Activated T-helper 17 cell treated with anti-CD3 and anti-CD28 coated beads, Interleukin-2, amount 50 U/mL, for 72 hours (primary cell): ENCODE results near the gene MYCT1. TPM values are rescaled to one million over a fixed set of nuclear protein-coding genes. Genes with fewer than 3 reads are reported as not detected.
"Not testable (repeated sequence)": the region's sequence is repeated elsewhere in the genome, so short reads cannot be mapped to it uniquely, and the experiment has no call there.

Experiments
- ATAC-seq: fragments of 150-1000 bp; cut with Tn5 transposase; replicated peaks from 2 replicates; pipeline ENCODE4 v1.10.0; 2021; ENCODE audit warnings: mild to moderate bottlenecking, moderate library complexity
- H3K27ac Mint-ChIP-seq: one replicate; pipeline ENCODE4 v1.8.0; 2022; ENCODE audit warnings: mixed read lengths
- H3K27me3 Mint-ChIP-seq: one replicate; pipeline ENCODE4 v1.8.0; 2022; ENCODE audit warnings: mixed read lengths
- H3K36me3 Mint-ChIP-seq: one replicate; pipeline ENCODE4 v1.8.0; 2022; ENCODE audit warnings: low read depth, mild to moderate bottlenecking, mixed read lengths
- H3K4me1 Mint-ChIP-seq: one replicate; pipeline ENCODE4 v1.8.0; 2022; ENCODE audit warnings: mixed read lengths
- H3K4me3 Mint-ChIP-seq: one replicate; pipeline ENCODE4 v1.8.0; 2022; ENCODE audit warnings: mild to moderate bottlenecking, mixed read lengths
- H3K9me3 Mint-ChIP-seq: one replicate; pipeline ENCODE4 v1.8.0; 2022; ENCODE audit warnings: mixed read lengths
- total RNA-seq, 2 donors: library from RNA; stranded (reverse); gene quantifications; one replicate each; pipeline ENCODE4 v1.2.3, GENCODE V29; 2022

The MYCT1 gene, protein sequence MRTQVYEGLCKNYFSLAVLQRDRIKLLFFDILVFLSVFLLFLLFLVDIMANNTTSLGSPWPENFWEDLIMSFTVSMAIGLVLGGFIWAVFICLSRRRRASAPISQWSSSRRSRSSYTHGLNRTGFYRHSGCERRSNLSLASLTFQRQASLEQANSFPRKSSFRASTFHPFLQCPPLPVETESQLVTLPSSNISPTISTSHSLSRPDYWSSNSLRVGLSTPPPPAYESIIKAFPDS
- not detected for total RNA-seq

DNA sequence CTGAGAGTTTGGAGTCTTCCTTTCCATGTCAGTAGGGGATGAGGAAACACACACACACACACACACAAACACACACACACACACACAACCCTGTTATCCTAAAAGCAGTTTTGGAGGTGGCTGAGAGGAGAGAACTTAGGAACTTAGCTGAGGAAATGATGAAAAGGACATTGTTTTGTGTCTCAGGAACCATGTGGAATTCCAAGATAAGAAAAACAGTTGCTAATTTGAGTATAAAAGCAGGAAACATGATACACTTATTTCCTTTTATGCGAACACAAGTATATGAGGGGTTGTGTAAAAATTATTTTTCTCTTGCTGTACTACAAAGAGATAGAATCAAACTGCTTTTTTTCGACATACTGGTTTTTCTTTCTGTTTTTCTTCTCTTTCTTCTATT, at the start of gene MYCT1:
Gene MYCT1, plus strand, starts transcription at position 264 of the 400 bp plus-strand sequence. Its CDS starts 6 bp downstream, at position 270.
- Mint-ChIP-seq H3K9me3 (no peaks in the 10 kb centered on the region), H3K4me1 (no peaks in the 10 kb centered on the region), H3K4me3 (no peak within 1 kb of the TSS), H3K27ac (no peak within 1 kb of the TSS), H3K27me3 (peaks cover 24% of the 10 kb centered on the region), H3K36me3 (no peaks in the 10 kb centered on the region)
- no peak for ATAC-seq

DNA sequence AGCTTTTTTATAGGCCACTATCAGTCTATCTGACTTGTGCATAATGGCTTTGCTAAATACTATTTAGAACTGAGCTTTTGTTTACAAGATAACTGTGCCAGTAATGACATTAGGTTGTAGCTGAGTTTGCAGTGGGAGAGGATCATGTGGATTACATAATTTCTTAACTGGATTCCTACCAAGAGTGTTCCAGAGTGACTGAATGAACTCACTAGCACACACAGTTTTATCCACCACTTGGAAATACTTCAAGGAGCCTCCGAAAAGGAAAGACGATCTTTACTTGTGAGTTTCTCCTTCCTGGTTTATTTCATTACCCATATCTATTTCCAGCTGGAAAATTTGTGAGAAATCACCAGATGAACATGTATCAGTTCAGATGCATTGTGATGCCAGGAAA, 49.6 kb upstream of the MYCT1 start:
- no peaks in the 10 kb centered on the region for H3K9me3 Mint-ChIP-seq
- no peak overlapping the region for H3K4me3 Mint-ChIP-seq
- H3K4me1 Mint-ChIP-seq = no peaks in the 10 kb centered on the region
- no peaks in the 10 kb centered on the region for H3K36me3 Mint-ChIP-seq
- H3K27me3 Mint-ChIP-seq = peaks cover 40% of the 10 kb centered on the region
- no peak for ATAC-seq
- H3K27ac Mint-ChIP-seq = no peak overlapping the region

GRCh38 chr6:152651986-152652385, 45.7 kb upstream of the MYCT1 start:
- Mint-ChIP-seq H3K4me3 (no peak overlapping the region), H3K36me3 (no peaks in the 10 kb centered on the region), H3K9me3 (no peaks in the 10 kb centered on the region), H3K27ac (no peak overlapping the region), H3K4me1 (no peaks in the 10 kb centered on the region), H3K27me3 (peaks cover 23% of the 10 kb centered on the region)
- no peak for ATAC-seq

- Mint-ChIP-seq H3K4me3 (no peak overlapping the region), H3K36me3 (no peaks in the 10 kb centered on the region), H3K9me3 (no peaks in the 10 kb centered on the region), H3K27ac (no peak overlapping the region), H3K27me3 (no peaks in the 10 kb centered on the region), H3K4me1 (no peaks in the 10 kb centered on the region)
- ATAC-seq = no peak
These were observed 35.9 kb upstream of the MYCT1 start for GRCh38 chr6:152661776-152662175.

GRCh38 chr6:152669895-152670294, 27.8 kb upstream of the MYCT1 start:
- no peaks in the 10 kb centered on the region for H3K9me3 Mint-ChIP-seq
- H3K27me3 Mint-ChIP-seq = peaks cover 17% of the 10 kb centered on the region
- H3K4me3 Mint-ChIP-seq = no peak overlapping the region
- no peaks in the 10 kb centered on the region for H3K4me1 Mint-ChIP-seq
- no peak overlapping the region for H3K27ac Mint-ChIP-seq
- H3K36me3 Mint-ChIP-seq = no peaks in the 10 kb centered on the region
- ATAC-seq = no peak

DNA sequence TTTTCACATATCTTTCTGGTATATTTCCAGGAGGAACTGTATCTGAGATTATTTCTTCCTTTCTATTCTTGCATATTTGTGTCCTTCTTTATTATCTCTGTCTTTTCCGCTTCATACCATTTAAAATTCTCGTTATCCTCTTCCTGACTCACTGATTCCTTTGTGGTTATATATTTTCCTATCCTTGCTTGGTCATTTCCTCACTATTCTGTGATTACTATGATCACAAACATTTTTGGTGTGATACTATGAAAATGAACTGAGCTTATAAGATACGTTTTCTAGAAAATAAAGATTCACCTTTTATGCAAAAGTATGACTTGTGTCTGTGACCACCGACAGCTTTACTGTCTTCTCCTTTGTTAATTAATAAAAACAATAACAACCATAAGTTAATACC, 26.5 kb upstream of the MYCT1 start:
- no peaks in the 10 kb centered on the region for H3K4me1 Mint-ChIP-seq
- no peaks in the 10 kb centered on the region for H3K36me3 Mint-ChIP-seq
- no peak for ATAC-seq
- no peak overlapping the region for H3K27ac Mint-ChIP-seq
- peaks cover 19% of the 10 kb centered on the region for H3K27me3 Mint-ChIP-seq
- H3K4me3 Mint-ChIP-seq = no peak overlapping the region
- H3K9me3 Mint-ChIP-seq = no peaks in the 10 kb centered on the region

- peaks cover 10% of the 10 kb centered on the region for H3K27me3 Mint-ChIP-seq
- H3K36me3 Mint-ChIP-seq = no peaks in the 10 kb centered on the region
- no peak overlapping the region for H3K4me3 Mint-ChIP-seq
- H3K4me1 Mint-ChIP-seq = no peaks in the 10 kb centered on the region
- no peaks in the 10 kb centered on the region for H3K9me3 Mint-ChIP-seq
- H3K27ac Mint-ChIP-seq = no peak overlapping the region
- ATAC-seq = no peak
These were observed 24.5 kb upstream of the MYCT1 start for GRCh38 chr6:152673236-152673635.

DNA sequence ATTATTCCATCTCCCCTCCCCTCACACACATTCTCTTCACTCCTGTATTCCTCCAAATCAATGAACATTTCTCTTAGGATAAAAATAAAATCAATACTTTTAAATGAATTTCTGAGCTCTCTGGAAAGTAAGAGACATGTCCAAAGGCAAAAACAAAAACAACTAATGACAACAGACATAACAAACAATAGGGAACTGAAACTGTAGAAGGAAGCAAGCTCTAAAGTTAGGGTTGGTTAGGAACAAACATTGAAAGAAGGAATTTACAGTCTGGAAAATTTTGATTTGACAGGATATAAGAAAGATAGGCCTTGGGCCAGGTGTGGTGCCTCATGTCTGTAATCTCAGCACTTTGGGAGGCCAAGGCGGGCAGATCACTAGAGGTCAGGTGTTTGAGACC, 17.5 kb upstream of the MYCT1 start:
- Mint-ChIP-seq H3K9me3 (peaks cover 4% of the 10 kb centered on the region), H3K27ac (no peak overlapping the region), H3K36me3 (no peaks in the 10 kb centered on the region), H3K27me3 (peaks cover 8% of the 10 kb centered on the region), H3K4me1 (no peaks in the 10 kb centered on the region), H3K4me3 (no peak overlapping the region)
- no peak for ATAC-seq

DNA sequence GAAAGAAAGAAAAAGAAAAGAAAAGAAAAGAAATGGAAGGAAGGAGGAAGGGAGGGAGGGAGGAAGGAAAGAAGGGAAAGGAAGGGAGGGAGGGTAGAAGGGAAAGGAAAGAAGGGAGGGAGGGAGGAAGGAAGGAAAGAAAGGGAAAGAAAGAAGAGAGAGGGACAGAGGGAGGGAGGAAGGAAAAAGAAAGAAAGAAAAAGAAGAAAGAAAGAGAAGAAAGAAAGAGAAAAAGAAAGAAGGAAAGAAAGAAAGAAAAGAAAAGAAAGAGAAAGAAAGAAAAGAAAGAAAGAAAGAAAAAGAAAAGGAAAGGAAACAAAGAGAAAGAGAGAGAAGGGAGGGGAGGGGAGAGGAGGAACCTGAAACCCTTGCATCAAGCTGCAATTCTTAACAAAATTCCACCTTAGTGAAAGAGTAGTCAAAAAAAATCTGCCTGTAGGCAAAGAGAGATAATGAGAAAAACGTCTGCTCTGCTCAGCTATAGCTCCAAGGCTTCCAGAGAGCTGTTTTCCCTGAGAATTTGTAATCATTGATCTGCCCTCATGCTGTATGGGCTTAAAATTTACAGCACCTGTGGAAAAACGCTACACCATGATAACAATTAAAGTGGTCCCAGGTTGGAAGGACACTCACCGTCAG, 16.7 kb upstream of the MYCT1 start:
- H3K36me3 Mint-ChIP-seq = no peaks in the 10 kb centered on the region
- ATAC-seq = no peak
- H3K27ac Mint-ChIP-seq = no peak overlapping the region
- H3K9me3 Mint-ChIP-seq = peaks cover 4% of the 10 kb centered on the region
- peaks cover 8% of the 10 kb centered on the region for H3K27me3 Mint-ChIP-seq
- no peaks in the 10 kb centered on the region for H3K4me1 Mint-ChIP-seq
- H3K4me3 Mint-ChIP-seq = no peak overlapping the region

DNA sequence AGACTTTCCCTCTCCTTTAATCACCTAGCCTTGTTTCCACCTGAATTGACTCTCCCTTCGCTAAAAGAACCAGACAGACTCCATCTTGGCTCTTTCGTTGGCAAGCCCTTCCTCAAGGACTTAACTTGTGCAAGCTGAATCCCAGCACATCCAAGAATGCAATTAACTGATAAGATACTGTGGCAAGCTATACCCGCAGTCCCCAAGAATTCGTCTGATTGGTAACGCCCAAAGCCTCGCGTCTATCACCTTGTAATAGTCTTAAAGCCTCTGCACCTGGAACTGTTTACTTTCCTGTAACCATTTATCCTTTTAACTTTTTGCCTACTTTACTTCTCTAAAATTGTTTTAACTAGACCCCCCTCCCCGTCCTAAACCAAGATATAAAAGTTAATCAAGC, 15.6 kb upstream of the MYCT1 start:
- Mint-ChIP-seq H3K27ac (no peak overlapping the region), H3K4me3 (no peak overlapping the region), H3K27me3 (peaks cover 8% of the 10 kb centered on the region), H3K9me3 (peaks cover 4% of the 10 kb centered on the region), H3K36me3 (no peaks in the 10 kb centered on the region), H3K4me1 (no peaks in the 10 kb centered on the region)
- ATAC-seq = no peak

DNA sequence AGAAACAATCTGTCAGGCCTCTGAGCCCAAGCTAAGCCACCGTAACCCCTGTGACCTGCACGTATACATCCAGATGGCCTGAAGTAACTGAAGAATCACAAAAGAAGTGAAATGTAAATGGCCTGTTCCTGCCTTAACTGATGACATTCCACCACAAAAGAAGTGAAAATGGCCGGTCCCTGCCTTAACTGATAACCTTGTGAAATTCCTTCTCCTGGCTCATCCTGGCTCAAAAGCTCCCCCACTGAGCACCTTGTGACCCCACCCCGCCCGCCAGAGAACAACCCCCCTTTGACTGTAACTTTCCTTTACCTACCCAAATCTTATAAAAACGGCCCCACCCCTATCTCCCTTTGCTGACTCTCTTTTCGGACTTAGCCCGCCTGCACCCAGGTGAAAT, 14.8 kb upstream of the MYCT1 start:
- not testable (repeated sequence) for H3K4me1 Mint-ChIP-seq, H3K27ac Mint-ChIP-seq, H3K27me3 Mint-ChIP-seq, ATAC-seq, H3K4me3 Mint-ChIP-seq, H3K9me3 Mint-ChIP-seq, H3K36me3 Mint-ChIP-seq

GRCh38 chr6:152685819-152686218, 11.9 kb upstream of the MYCT1 start:
- no peak overlapping the region for H3K27ac Mint-ChIP-seq
- H3K9me3 Mint-ChIP-seq = no peaks in the 10 kb centered on the region
- H3K36me3 Mint-ChIP-seq = no peaks in the 10 kb centered on the region
- H3K4me1 Mint-ChIP-seq = no peaks in the 10 kb centered on the region
- ATAC-seq = no peak
- no peak overlapping the region for H3K4me3 Mint-ChIP-seq
- H3K27me3 Mint-ChIP-seq = no peaks in the 10 kb centered on the region

GRCh38 chr6:152695372-152696045, 2.2 kb upstream of the MYCT1 start:
- ATAC-seq = no peak
- no peaks in the 10 kb centered on the region for H3K4me1 Mint-ChIP-seq
- peaks cover 10% of the 10 kb centered on the region for H3K27me3 Mint-ChIP-seq
- H3K4me3 Mint-ChIP-seq = no peak overlapping the region
- H3K36me3 Mint-ChIP-seq = no peaks in the 10 kb centered on the region
- H3K27ac Mint-ChIP-seq = no peak overlapping the region
- no peaks in the 10 kb centered on the region for H3K9me3 Mint-ChIP-seq

DNA sequence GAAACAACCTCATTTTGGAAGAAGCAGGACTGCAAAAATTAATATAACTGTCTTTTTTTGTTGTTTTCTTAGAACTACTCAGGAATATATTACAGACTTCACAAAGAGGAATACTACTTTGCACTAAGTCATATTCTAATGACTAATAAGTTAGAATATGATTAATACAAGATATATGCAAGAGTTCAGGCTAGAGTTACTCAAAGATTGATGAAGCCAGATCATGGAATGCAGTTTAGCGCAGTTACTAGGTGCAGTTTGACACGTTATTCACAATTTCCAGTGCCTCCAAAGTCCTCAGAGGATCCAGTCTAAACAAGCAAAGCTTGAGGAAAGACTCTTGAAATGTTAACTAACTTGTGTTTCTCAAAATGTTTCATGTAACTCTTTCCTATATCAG, 1.2 kb upstream of the MYCT1 start:
- peaks cover 18% of the 10 kb centered on the region for H3K27me3 Mint-ChIP-seq
- H3K9me3 Mint-ChIP-seq = no peaks in the 10 kb centered on the region
- H3K27ac Mint-ChIP-seq = no peak overlapping the region
- H3K4me3 Mint-ChIP-seq = no peak overlapping the region
- H3K4me1 Mint-ChIP-seq = no peaks in the 10 kb centered on the region
- no peak for ATAC-seq
- H3K36me3 Mint-ChIP-seq = no peaks in the 10 kb centered on the region

- no peak for ATAC-seq
- Mint-ChIP-seq H3K9me3 (no peaks in the 10 kb centered on the region), H3K27ac (no peak overlapping the region), H3K4me3 (no peak overlapping the region), H3K4me1 (no peaks in the 10 kb centered on the region), H3K36me3 (no peaks in the 10 kb centered on the region), H3K27me3 (peaks cover 24% of the 10 kb centered on the region)
These were observed 995 bp downstream of the MYCT1 start for GRCh38 chr6:152698692-152699091.
